WTC11 (cell line): ENCODE measurements around the gene MOGAT1. TPM values are rescaled to one million over a fixed set of nuclear protein-coding genes. Genes with fewer than 3 reads are reported as not detected.

ENCODE experiments used
- ATAC-seq: fragments of 200-7000 bp; cut with Tn5 transposase; 2 replicates; pipeline ENCODE4 v1.10.0; 2021; ENCODE audit warnings: mild to moderate bottlenecking, moderate library complexity
- CTCF ChIA-PET: fragments of 300-600 bp; sonication (Branson Sonifier 250); formaldehyde crosslinking; loops from one replicate; lab custom pipeline; 2021; ENCODE audit warnings: antibody characterized with exemption; lab: Charles Lee
- POLR2A ChIA-PET: fragments of 350-600 bp; sonication (Branson Sonifier 250); formaldehyde crosslinking; loops from one replicate; lab custom pipeline; 2021; ENCODE audit warnings: antibody characterized with exemption; lab: Charles Lee
- DNase-seq: peaks from one replicate; pipeline ENCODE4 v3.0.0; 2021; ENCODE audit warnings: low spot score
- H3K27ac Mint-ChIP-seq: 2 replicates; pipeline ENCODE4 v1.8.0; 2021; ENCODE audit warnings: mixed read lengths
- H3K27me3 Mint-ChIP-seq: 2 replicates; pipeline ENCODE4 v1.8.0; 2021; ENCODE audit warnings: low read depth, mild to moderate bottlenecking, moderate library complexity, mixed read lengths
- H3K36me3 Mint-ChIP-seq: 2 replicates; pipeline ENCODE4 v1.8.0; 2021; ENCODE audit warnings: mixed read lengths
- H3K4me1 Mint-ChIP-seq: 2 replicates; pipeline ENCODE4 v1.8.0; 2022; ENCODE audit warnings: mixed read lengths
- H3K4me3 Mint-ChIP-seq: 2 replicates; pipeline ENCODE4 v1.8.0; 2021; ENCODE audit warnings: mild to moderate bottlenecking, moderate library complexity, mixed read lengths
- H3K9me3 Mint-ChIP-seq: 2 replicates; pipeline ENCODE4 v1.8.0; 2021; ENCODE audit warnings: mixed read lengths
- CBFB ChIP-seq: sonication (generic); formaldehyde crosslinking; IDR thresholded peaks from 2 replicates; pipeline ENCODE4 v1.8.1; 2022; ENCODE audit warnings: mild to moderate bottlenecking, low read depth, missing genetic modification reagents
- FOXK1 ChIP-seq: sonication (generic); formaldehyde crosslinking; IDR thresholded peaks from 2 replicates; pipeline ENCODE4 v1.8.0; 2022; ENCODE audit warnings: mild to moderate bottlenecking, moderate library complexity, missing genetic modification reagents
- GABPB1 ChIP-seq: sonication (generic); formaldehyde crosslinking; IDR thresholded peaks from 2 replicates; pipeline ENCODE4 v1.8.1; 2023; ENCODE audit warnings: mild to moderate bottlenecking, missing genetic modification reagents
- KAT7 ChIP-seq: sonication (generic); formaldehyde crosslinking; IDR thresholded peaks from 2 replicates; pipeline ENCODE4 v1.8.1; 2023; ENCODE audit warnings: missing genetic modification reagents, mild to moderate bottlenecking, borderline replicate concordance
- ZNF263 ChIP-seq: sonication (generic); formaldehyde crosslinking; IDR thresholded peaks from 2 replicates; pipeline ENCODE4 v1.8.1; 2022; ENCODE audit warnings: low read depth, mild to moderate bottlenecking, moderate library complexity, missing genetic modification reagents
- ZNF416 ChIP-seq: fragments of 250-450 bp; sonication (Bioruptor Pico); IDR thresholded peaks from 2 replicates; pipeline ENCODE4 v1.9.0; 2021; ENCODE audit warnings: mild to moderate bottlenecking, inconsistent platforms
- total RNA-seq: library from RNA; stranded (reverse); gene quantifications from 3 replicates; pipeline ENCODE4 v1.2.3, GENCODE V29; 2021
- TF ChIP-seq, protein P1 (sequence below): fragments of 250-450 bp; sonication (Bioruptor Pico); IDR thresholded peaks from 2 replicates; pipeline ENCODE4 v1.9.0; 2021; ENCODE audit warnings: mild to moderate bottlenecking, borderline replicate concordance
- TF ChIP-seq, protein P2 (sequence below): sonication (generic); formaldehyde crosslinking; IDR thresholded peaks from 2 replicates; pipeline ENCODE4 v1.8.1; 2022; ENCODE audit warnings: missing genetic modification reagents, borderline replicate concordance
- TF ChIP-seq, protein P3 (sequence below): sonication (generic); formaldehyde crosslinking; IDR thresholded peaks from 2 replicates; pipeline ENCODE4 v1.8.1; 2023; ENCODE audit warnings: mild to moderate bottlenecking, moderate library complexity, missing genetic modification reagents
- TF ChIP-seq, protein P4 (sequence below): sonication (generic); formaldehyde crosslinking; IDR thresholded peaks from 2 replicates; pipeline ENCODE4 v1.8.1; 2023; ENCODE audit warnings: mild to moderate bottlenecking, missing genetic modification reagents, borderline replicate concordance
- TF ChIP-seq, protein P5 (sequence below): sonication (generic); formaldehyde crosslinking; IDR thresholded peaks from 2 replicates; pipeline ENCODE4 v1.8.0; 2023; ENCODE audit warnings: missing genetic modification reagents
- TF ChIP-seq, protein P6 (sequence below): sonication (generic); formaldehyde crosslinking; conservative IDR thresholded peaks from 2 replicates; pipeline ENCODE4 v1.8.1; 2022; ENCODE audit warnings: mild to moderate bottlenecking, missing genetic modification reagents

MOGAT1 gene
- total RNA-seq, 1 experiment from 2014 or later = 0.72 TPM

DNA sequence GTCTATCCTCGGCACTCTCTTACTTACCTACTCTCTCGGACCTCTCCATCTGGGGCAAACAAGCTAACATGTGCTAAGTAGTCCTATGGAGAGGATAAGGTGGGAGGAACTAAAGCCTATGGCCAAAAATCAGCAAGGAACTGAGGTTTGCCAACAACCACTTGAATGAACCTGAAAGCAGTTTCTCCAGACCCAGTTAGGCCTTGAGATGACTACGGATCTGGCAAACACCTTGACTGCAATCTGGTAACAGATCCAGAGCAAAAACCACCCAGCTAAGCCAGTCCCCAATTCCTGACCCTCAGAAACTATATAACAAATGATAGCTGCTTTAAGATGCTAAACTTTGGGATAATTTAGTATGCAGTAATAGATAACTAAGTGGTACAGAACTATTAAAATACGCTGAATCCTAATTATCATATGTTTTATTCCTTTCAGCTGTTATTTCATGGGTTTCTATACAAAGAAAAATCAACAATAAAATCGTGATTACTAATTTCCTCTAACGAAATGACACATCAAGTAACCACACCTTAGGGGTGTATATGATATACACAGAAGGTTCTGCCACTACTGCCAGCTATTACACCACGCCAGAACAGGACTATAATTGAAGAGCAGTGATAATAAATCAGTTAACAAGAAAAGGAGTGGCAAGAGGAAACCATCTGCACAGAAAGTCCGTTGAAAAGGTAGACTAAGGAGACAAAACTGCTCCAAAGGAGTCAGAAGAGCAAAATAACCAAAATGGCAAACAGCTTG is 18.8 kb upstream of the MOGAT1 start (continued):
- TF ChIP-seq, protein P1, sequence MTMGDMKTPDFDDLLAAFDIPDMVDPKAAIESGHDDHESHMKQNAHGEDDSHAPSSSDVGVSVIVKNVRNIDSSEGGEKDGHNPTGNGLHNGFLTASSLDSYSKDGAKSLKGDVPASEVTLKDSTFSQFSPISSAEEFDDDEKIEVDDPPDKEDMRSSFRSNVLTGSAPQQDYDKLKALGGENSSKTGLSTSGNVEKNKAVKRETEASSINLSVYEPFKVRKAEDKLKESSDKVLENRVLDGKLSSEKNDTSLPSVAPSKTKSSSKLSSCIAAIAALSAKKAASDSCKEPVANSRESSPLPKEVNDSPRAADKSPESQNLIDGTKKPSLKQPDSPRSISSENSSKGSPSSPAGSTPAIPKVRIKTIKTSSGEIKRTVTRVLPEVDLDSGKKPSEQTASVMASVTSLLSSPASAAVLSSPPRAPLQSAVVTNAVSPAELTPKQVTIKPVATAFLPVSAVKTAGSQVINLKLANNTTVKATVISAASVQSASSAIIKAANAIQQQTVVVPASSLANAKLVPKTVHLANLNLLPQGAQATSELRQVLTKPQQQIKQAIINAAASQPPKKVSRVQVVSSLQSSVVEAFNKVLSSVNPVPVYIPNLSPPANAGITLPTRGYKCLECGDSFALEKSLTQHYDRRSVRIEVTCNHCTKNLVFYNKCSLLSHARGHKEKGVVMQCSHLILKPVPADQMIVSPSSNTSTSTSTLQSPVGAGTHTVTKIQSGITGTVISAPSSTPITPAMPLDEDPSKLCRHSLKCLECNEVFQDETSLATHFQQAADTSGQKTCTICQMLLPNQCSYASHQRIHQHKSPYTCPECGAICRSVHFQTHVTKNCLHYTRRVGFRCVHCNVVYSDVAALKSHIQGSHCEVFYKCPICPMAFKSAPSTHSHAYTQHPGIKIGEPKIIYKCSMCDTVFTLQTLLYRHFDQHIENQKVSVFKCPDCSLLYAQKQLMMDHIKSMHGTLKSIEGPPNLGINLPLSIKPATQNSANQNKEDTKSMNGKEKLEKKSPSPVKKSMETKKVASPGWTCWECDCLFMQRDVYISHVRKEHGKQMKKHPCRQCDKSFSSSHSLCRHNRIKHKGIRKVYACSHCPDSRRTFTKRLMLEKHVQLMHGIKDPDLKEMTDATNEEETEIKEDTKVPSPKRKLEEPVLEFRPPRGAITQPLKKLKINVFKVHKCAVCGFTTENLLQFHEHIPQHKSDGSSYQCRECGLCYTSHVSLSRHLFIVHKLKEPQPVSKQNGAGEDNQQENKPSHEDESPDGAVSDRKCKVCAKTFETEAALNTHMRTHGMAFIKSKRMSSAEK = no peak

- no peak overlapping the region for H3K27ac Mint-ChIP-seq
- no peak for ATAC-seq
- TF ChIP-seq KAT7 (CRISPR knock-in tag) = no peak
- TF ChIP-seq, protein P2, sequence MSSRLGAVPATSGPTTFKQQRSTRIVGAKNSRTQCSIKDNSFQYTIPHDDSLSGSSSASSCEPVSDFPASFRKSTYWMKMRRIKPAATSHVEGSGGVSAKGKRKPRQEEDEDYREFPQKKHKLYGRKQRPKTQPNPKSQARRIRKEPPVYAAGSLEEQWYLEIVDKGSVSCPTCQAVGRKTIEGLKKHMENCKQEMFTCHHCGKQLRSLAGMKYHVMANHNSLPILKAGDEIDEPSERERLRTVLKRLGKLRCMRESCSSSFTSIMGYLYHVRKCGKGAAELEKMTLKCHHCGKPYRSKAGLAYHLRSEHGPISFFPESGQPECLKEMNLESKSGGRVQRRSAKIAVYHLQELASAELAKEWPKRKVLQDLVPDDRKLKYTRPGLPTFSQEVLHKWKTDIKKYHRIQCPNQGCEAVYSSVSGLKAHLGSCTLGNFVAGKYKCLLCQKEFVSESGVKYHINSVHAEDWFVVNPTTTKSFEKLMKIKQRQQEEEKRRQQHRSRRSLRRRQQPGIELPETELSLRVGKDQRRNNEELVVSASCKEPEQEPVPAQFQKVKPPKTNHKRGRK (CRISPR knock-in tag) = no peak
- no peak for TF ChIP-seq FOXK1
- TF ChIP-seq, protein P3, sequence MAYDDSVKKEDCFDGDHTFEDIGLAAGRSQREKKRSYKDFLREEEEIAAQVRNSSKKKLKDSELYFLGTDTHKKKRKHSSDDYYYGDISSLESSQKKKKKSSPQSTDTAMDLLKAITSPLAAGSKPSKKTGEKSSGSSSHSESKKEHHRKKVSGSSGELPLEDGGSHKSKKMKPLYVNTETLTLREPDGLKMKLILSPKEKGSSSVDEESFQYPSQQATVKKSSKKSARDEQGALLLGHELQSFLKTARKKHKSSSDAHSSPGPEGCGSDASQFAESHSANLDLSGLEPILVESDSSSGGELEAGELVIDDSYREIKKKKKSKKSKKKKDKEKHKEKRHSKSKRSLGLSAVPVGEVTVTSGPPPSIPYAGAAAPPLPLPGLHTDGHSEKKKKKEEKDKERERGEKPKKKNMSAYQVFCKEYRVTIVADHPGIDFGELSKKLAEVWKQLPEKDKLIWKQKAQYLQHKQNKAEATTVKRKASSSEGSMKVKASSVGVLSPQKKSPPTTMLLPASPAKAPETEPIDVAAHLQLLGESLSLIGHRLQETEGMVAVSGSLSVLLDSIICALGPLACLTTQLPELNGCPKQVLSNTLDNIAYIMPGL (CRISPR knock-in tag) = no peak
- TF ChIP-seq, protein P4, sequence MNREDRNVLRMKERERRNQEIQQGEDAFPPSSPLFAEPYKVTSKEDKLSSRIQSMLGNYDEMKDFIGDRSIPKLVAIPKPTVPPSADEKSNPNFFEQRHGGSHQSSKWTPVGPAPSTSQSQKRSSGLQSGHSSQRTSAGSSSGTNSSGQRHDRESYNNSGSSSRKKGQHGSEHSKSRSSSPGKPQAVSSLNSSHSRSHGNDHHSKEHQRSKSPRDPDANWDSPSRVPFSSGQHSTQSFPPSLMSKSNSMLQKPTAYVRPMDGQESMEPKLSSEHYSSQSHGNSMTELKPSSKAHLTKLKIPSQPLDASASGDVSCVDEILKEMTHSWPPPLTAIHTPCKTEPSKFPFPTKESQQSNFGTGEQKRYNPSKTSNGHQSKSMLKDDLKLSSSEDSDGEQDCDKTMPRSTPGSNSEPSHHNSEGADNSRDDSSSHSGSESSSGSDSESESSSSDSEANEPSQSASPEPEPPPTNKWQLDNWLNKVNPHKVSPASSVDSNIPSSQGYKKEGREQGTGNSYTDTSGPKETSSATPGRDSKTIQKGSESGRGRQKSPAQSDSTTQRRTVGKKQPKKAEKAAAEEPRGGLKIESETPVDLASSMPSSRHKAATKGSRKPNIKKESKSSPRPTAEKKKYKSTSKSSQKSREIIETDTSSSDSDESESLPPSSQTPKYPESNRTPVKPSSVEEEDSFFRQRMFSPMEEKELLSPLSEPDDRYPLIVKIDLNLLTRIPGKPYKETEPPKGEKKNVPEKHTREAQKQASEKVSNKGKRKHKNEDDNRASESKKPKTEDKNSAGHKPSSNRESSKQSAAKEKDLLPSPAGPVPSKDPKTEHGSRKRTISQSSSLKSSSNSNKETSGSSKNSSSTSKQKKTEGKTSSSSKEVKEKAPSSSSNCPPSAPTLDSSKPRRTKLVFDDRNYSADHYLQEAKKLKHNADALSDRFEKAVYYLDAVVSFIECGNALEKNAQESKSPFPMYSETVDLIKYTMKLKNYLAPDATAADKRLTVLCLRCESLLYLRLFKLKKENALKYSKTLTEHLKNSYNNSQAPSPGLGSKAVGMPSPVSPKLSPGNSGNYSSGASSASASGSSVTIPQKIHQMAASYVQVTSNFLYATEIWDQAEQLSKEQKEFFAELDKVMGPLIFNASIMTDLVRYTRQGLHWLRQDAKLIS (CRISPR knock-in tag) = no peak
- TF ChIP-seq ZNF416 (CRISPR knock-in tag) = no peak
- TF ChIP-seq, protein P5, sequence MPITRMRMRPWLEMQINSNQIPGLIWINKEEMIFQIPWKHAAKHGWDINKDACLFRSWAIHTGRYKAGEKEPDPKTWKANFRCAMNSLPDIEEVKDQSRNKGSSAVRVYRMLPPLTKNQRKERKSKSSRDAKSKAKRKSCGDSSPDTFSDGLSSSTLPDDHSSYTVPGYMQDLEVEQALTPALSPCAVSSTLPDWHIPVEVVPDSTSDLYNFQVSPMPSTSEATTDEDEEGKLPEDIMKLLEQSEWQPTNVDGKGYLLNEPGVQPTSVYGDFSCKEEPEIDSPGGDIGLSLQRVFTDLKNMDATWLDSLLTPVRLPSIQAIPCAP (CRISPR knock-in tag) = no peak
- TF ChIP-seq ZNF263 (CRISPR knock-in tag) = no peak
- TF ChIP-seq, protein P6, sequence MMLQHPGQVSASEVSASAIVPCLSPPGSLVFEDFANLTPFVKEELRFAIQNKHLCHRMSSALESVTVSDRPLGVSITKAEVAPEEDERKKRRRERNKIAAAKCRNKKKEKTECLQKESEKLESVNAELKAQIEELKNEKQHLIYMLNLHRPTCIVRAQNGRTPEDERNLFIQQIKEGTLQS = no peak
- no peak for TF ChIP-seq CBFB (CRISPR knock-in tag)
- TF ChIP-seq GABPB1 (CRISPR knock-in tag) = no peak
Measured at GRCh38 chr2:222653280-222653679, 18.2 kb upstream of the MOGAT1 start.

More at GRCh38 chr2:222653280-222653679, 18.2 kb upstream of the MOGAT1 start:
- ChIA-PET POLR2A (no interaction called here), CTCF (no interaction called here)
- Mint-ChIP-seq H3K27me3 (no peaks in the 10 kb centered on the region), H3K4me3 (no peak overlapping the region), H3K4me1 (peaks cover 17% of the 10 kb centered on the region), H3K9me3 (no peaks in the 10 kb centered on the region), H3K36me3 (peaks cover 9% of the 10 kb centered on the region; the same call in 1 of the 2 replicates)
- no peak for DNase-seq
